GM13976 (cell line): ENCODE data around the gene NBEAL1.
"Not testable (repeated sequence)": the region's sequence is repeated elsewhere in the genome, so short reads cannot be mapped to it uniquely, and the experiment has no call there.

Source experiments
- DNase-seq: peaks from one replicate; pipeline ENCODE4 v3.0.0; 2012; ENCODE audit warnings: low spot score
- in situ Hi-C: fragments of 300-500 bp; cut with MboI; formaldehyde crosslinking; loops from one replicate; pipeline ENCODE4 v1.12.0; 2022; ENCODE audit warnings: low sequenced_read_pairs, mixed read lengths, inconsistent platforms; ENCODE audit not compliant: unreplicated experiment
- TF ChIP-seq, protein P1 (sequence below): IDR thresholded peaks from 2 replicates; pipeline ENCODE4 v1.5.1; 2012; ENCODE audit warnings: borderline replicate concordance, mild to moderate bottlenecking; ENCODE audit not compliant: insufficient read depth; ENCODE audit errors: extremely low read depth, missing control alignments, control extremely low read depth

The NBEAL1 gene

GRCh38 chr2:203135105-203135504 is 120.4 kb downstream of the NBEAL1 start:
- TF ChIP-seq, protein P1, sequence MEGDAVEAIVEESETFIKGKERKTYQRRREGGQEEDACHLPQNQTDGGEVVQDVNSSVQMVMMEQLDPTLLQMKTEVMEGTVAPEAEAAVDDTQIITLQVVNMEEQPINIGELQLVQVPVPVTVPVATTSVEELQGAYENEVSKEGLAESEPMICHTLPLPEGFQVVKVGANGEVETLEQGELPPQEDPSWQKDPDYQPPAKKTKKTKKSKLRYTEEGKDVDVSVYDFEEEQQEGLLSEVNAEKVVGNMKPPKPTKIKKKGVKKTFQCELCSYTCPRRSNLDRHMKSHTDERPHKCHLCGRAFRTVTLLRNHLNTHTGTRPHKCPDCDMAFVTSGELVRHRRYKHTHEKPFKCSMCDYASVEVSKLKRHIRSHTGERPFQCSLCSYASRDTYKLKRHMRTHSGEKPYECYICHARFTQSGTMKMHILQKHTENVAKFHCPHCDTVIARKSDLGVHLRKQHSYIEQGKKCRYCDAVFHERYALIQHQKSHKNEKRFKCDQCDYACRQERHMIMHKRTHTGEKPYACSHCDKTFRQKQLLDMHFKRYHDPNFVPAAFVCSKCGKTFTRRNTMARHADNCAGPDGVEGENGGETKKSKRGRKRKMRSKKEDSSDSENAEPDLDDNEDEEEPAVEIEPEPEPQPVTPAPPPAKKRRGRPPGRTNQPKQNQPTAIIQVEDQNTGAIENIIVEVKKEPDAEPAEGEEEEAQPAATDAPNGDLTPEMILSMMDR, result no peak
- DNase-seq, result no peak
- in situ Hi-C loops, result loop anchor here (25.0 kb wide), 1 partner anchor 573 kb away; no protein-coding TSS in a partner anchor

- TF ChIP-seq, protein P1, result no peak
- DNase-seq, result no peak
- in situ Hi-C loops, result loop anchor here (25.0 kb wide), 1 partner anchor 581 kb away; no protein-coding TSS in a partner anchor
These were observed 128.7 kb downstream of the NBEAL1 start for GRCh38 chr2:203143391-203143790.

GRCh38 chr2:203149194-203149593 is 134.5 kb downstream of the NBEAL1 start:
- DNase-seq, result no peak
- in situ Hi-C loops, result loop anchor here (25.0 kb wide), 1 partner anchor 587 kb away; no protein-coding TSS in a partner anchor
- TF ChIP-seq, protein P1, result no peak

DNA sequence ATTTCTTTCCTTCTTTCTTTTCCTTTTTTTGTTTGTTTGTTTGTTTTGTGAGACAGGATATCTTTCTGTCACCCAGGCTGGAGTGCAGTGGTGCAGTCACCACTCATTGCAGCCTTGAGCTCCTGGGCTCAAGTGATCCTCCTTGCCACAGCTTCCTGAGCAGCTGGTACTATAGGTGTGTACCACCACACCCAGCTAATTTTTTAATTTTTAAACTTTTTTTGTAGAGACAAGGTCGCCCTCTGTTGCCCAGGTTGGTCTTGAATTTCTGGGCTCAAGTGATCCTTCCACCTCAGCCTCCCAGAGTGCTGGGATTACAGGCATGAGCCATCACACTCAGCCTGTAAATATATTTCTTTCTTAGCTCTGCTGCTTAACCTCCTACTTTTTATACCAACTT is 140.7 kb downstream of the NBEAL1 start:
- TF ChIP-seq, protein P1, result no peak
- in situ Hi-C loops, result no loop called here
- no peak for DNase-seq

GRCh38 chr2:203162722-203163121 is 148.0 kb downstream of the NBEAL1 start:
- in situ Hi-C loops, DNase-seq: not testable (repeated sequence)

DNA sequence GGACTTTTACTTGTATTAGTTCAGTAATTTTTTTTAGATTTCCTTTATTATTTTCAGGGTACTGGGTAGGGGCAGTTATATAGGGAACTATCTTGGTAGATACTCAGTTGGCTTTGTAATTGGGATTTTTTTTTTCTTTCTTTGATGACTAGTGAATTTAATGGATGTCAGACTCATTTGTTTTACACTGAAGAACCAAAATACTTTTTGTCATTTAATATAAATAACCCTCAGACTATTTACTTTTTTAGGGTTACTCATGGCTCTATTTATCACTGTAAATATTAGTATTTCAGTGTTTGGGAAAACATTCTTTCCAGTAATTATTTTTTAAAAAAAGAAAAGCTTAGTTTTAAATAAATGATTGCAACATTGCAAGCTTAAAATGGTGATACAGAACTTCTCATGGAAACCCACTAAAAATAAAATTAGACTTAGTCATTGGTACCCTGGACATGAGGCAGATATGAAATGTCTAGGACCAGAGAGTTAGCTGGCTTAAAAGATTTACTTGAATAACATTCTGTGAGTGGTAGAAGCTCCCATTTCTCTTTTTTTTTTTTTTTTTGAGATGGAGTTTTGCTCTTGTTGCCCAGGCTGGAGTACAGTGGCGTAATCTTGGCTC is 149.7 kb downstream of the NBEAL1 start:
- no peak for DNase-seq
- TF ChIP-seq, protein P1, result no peak
- in situ Hi-C loops, result no loop called here

DNA sequence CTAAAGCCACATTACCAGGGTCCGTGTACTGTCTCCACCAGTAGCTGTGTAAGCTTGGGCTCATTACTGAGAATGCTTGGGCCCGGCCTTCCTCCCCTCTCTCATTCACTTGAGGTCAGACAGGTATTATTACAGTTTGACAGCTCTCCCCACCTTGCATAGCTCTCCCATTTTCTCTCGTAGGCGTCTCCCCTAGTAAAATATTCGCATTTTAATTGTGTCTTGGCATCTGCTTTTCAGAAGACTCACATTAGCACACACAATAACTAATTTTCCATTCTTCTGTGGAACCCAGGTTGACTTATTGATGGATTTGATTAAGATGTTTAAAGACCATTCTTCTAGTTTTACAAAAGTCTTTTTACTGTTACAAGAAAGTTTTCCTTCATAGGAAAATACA is 153.1 kb downstream of the NBEAL1 start:
- no peak for DNase-seq
- in situ Hi-C loops, result no loop called here
- TF ChIP-seq, protein P1, result no peak
